HEK293T (cell line): ENCODE measurements around the gene SPARC.

Experiments used
- BHLHE40 ChIP-seq: fragments of 450-650 bp; IDR thresholded peaks from 2 replicates; pipeline ENCODE4 v1.6.1; 2016; ENCODE audit warnings: mild to moderate bottlenecking, moderate library complexity, borderline replicate concordance
- ELF4 ChIP-seq: fragments of 450-650 bp; IDR thresholded peaks from 2 replicates; pipeline ENCODE4 v1.6.1; 2017; ENCODE audit warnings: antibody characterized with exemption
- FOXK2 ChIP-seq: fragments of 450-650 bp; IDR thresholded peaks from 2 replicates; pipeline ENCODE4 v1.6.1; 2016; ENCODE audit warnings: mild to moderate bottlenecking
- FOXM1 ChIP-seq: fragments of 450-650 bp; IDR thresholded peaks from 2 replicates; pipeline ENCODE4 v1.6.1; 2017; ENCODE audit warnings: mild to moderate bottlenecking, borderline replicate concordance
- HDGF ChIP-seq: fragments of 450-650 bp; IDR thresholded peaks from 2 replicates; pipeline ENCODE4 v1.6.1; 2017; ENCODE audit warnings: antibody characterized with exemption, borderline replicate concordance
- LEF1 ChIP-seq: fragments of 450-650 bp; IDR thresholded peaks from 2 replicates; pipeline ENCODE4 v1.6.1; 2017; ENCODE audit warnings: mild to moderate bottlenecking, borderline replicate concordance
- NFRKB ChIP-seq: fragments of 450-650 bp; IDR thresholded peaks from 2 replicates; pipeline ENCODE4 v1.6.1; 2016; ENCODE audit warnings: mild to moderate bottlenecking, moderate library complexity
- SP1 ChIP-seq: fragments of 450-650 bp; IDR thresholded peaks from 2 replicates; pipeline ENCODE4 v1.6.1; 2017
- SUZ12 ChIP-seq: fragments of 450-650 bp; IDR thresholded peaks from 2 replicates; pipeline ENCODE4 v1.6.1; 2016; ENCODE audit warnings: mild to moderate bottlenecking
- TARDBP ChIP-seq: fragments of 450-650 bp; IDR thresholded peaks from 2 replicates; pipeline ENCODE4 v1.6.1; 2016
- ZNF384 ChIP-seq: fragments of 450-650 bp; IDR thresholded peaks from 2 replicates; pipeline ENCODE4 v1.6.1; 2016

DNA sequence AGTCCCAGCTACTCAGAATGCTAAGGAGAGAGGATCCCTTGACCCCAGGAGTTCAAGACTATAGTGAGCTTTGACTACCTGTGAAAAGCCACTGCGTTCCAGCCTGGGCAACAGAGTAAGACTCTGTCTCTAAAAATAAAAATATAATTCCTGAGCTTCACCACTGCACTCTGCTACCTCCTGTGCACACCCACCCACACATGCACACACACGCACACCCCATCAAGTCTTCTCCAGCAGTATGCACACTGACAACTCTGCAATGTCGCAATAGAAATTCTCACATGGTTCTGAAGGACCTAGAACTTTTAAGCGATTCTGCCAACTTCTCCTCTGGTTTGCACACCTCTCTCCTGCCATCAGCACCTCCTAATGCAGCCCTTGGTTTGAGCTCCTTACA is 48.1 kb downstream of the SPARC start:
- TF ChIP-seq FOXK2: no peak
- no peak for TF ChIP-seq FOXM1
- no peak for TF ChIP-seq SP1
- no peak for TF ChIP-seq BHLHE40
- TF ChIP-seq SUZ12: no peak
- no peak for TF ChIP-seq ZNF384
- TF ChIP-seq TARDBP: no peak
- no peak for TF ChIP-seq NFRKB
- TF ChIP-seq HDGF: no peak
- TF ChIP-seq ELF4: no peak
- TF ChIP-seq LEF1: no peak
